Ishikawa (cell line): Measurements from ENCODE around the gene BMPR1B.

Experiments
- EGR1 ChIP-seq: IDR thresholded peaks from 2 replicates; pipeline ENCODE4 v1.6.1; 2012
- RAD21 ChIP-seq: IDR thresholded peaks from 2 replicates; pipeline ENCODE4 v1.6.1; 2012; ENCODE audit warnings: low read depth

DNA sequence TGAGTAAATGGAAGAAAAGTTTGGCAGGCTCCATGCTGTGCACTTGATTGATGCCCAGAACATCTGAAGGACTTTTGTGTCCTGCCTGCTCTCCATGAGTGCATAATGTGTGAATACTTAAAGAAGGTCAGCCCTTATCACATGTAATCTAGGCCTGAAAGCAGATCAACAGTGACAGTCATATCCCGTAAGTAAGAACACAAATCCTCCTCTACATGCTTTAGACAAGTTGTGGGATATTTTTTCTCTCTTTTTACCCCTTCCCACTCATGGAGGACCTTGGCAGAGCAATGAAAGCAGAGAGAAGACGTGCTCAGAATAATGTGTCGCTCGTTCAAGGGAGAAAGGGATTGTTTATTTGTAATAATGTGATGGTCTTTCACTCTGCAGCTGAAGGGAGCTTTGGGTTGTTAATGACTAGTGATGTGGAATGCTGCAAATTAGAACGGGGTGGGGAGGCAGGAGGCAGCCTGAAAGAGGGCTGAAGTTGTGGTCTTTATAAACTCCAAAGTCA, 286.6 kb downstream of the BMPR1B start:
- TF ChIP-seq EGR1 (no peak), RAD21 (no peak)
